ENCODE results near the gene MFAP5.

MFAP5 gene

DNA sequence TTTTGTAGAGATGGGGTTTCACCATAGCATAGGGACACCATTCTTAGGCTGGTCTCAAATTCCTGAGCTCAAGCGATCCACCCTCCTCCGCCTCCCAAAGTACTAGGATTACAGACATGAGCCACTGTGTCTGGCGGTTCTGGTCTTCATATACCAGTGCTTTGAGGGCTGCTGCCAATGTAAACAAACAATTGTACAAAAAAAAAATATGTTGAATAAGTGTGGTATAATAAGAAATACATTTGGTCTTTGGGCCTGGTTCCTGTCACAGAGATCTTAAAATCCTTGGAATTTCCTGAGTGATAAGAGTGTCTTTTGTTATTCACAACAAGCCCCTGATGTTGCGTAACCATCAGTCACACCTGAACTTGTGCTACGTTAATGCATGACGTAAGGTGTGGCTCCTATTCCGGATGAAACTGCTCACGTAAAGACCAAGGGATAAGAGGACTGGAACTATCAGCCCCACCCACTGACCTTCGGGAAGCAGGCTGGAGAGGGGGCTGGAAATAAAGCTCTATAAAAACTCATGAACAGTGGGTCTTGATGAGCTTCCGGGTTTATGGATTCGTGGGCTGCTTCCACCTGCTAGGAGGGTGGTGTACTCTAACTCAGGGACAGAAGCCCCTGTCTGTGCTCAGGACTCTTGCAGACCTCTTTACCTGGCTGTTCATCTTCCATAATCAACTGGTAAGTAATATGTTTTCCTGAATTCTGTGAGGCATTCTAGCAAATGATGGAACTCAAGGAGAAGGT, 18.7 kb upstream of the MFAP5 start:
- ChIA-PET CTCF (interaction anchor here (0.7 to 2.4 kb wide), 11 partner anchors 10 to 357 kb away, joined by 3 to 21 read pairs (median 4); no protein-coding TSS in a partner anchor), POLR2A (no interaction called here)
- TF ChIP-seq FOXM1 (IDR thresholded peaks at IDR 0.05; ENCODE audit: borderline replicate concordance) (no peak), HDGF (IDR thresholded peaks at IDR 0.05; ENCODE audit: borderline replicate concordance) (no peak), ELF4 (IDR thresholded peaks at IDR 0.05) (no peak), CTBP1 (IDR thresholded peaks at IDR 0.05; ENCODE audit: borderline replicate concordance) (no peak), SP1 (IDR thresholded peaks at IDR 0.05) (no peak), NFRKB (IDR thresholded peaks at IDR 0.05) (no peak), FOXK2 (IDR thresholded peaks at IDR 0.05) (no peak), TARDBP (IDR thresholded peaks at IDR 0.05) (no peak), BHLHE40 (IDR thresholded peaks at IDR 0.05; ENCODE audit: borderline replicate concordance) (no peak), L3MBTL2 (conservative IDR thresholded peaks at IDR 0.05) (no peak), SUZ12 (IDR thresholded peaks at IDR 0.05) (no peak), ZNF384 (IDR thresholded peaks at IDR 0.05) (no peak), FOXA1 (IDR thresholded peaks at IDR 0.05) (no peak), ARNT (IDR thresholded peaks at IDR 0.05) (no peak)
- TF ChIP-seq, protein P1, sequence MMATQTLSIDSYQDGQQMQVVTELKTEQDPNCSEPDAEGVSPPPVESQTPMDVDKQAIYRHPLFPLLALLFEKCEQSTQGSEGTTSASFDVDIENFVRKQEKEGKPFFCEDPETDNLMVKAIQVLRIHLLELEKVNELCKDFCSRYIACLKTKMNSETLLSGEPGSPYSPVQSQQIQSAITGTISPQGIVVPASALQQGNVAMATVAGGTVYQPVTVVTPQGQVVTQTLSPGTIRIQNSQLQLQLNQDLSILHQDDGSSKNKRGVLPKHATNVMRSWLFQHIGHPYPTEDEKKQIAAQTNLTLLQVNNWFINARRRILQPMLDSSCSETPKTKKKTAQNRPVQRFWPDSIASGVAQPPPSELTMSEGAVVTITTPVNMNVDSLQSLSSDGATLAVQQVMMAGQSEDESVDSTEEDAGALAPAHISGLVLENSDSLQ (IDR thresholded peaks at IDR 0.05), result no peak
- DNase-seq (ENCODE audit: extremely low spot score), result no peak

DNA sequence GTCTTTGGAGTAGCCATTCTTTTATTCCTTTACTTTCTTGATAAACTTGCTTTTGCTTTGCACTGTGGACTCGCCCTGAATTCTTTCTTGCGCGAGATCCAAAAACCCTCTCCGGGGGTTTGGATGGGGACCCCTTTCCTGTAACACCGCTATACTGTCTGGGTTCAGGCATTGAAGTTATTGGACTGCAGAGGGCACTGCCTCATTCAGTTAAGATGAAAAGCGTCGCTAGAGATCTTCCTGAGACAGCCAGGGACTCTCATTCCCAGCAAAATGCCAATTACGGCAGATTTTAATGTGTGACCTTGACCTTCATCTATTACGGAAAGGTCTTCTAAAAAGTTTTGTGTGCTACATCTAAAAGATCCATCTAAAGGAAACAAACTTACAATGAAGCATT, 17.9 kb upstream of the MFAP5 start:
- CTCF ChIA-PET, result interaction anchor here (0.6 to 1.7 kb wide), 4 partner anchors 144 to 358 kb away, joined by 4 to 21 read pairs (median 9); partner anchors contain the start of gene M6PR
- no peak for DNase-seq (ENCODE audit: extremely low spot score)
- POLR2A ChIA-PET, result no interaction called here
- TF ChIP-seq TARDBP (IDR thresholded peaks at IDR 0.05) (no peak), CTBP1 (IDR thresholded peaks at IDR 0.05; ENCODE audit: borderline replicate concordance) (no peak), ARNT (IDR thresholded peaks at IDR 0.05) (no peak), ZNF384 (IDR thresholded peaks at IDR 0.05) (no peak), FOXA1 (IDR thresholded peaks at IDR 0.05) (no peak), LEF1 (IDR thresholded peaks at IDR 0.05; ENCODE audit: borderline replicate concordance) (no peak), SUZ12 (IDR thresholded peaks at IDR 0.05) (no peak), BHLHE40 (IDR thresholded peaks at IDR 0.05; ENCODE audit: borderline replicate concordance) (no peak), FOXM1 (IDR thresholded peaks at IDR 0.05; ENCODE audit: borderline replicate concordance) (no peak), SP1 (IDR thresholded peaks at IDR 0.05) (no peak), L3MBTL2 (conservative IDR thresholded peaks at IDR 0.05) (no peak), ELF4 (IDR thresholded peaks at IDR 0.05) (no peak), HDGF (IDR thresholded peaks at IDR 0.05; ENCODE audit: borderline replicate concordance) (no peak), NFRKB (IDR thresholded peaks at IDR 0.05) (no peak), FOXK2 (IDR thresholded peaks at IDR 0.05) (no peak)
- TF ChIP-seq, protein P1 (IDR thresholded peaks at IDR 0.05), result no peak

DNA sequence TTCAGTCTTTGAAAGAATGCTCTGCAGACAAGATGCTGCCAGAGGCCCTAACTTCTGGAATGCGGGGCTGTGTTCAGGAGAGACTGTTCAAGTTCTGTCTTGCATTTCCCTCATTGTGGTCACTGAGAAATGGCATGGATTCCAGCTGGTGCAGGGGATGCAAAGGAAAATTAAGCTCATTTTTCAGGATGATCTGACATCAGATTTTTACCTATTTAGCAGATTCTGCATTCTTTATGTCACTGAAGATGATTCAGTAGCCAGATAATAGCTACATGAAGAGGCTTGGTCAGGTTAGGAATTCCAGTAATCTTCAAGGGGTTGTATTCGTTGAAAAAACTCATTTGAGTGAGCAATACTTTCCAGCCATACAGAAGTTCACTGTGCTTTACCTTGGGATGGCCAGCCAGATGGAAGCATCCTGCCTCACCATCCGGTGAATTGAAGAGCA, 16.1 kb upstream of the MFAP5 start:
- CTCF ChIA-PET, result interaction anchor here (0.8 to 1.5 kb wide), 4 partner anchors 22 to 371 kb away, joined by 3 to 9 read pairs (median 6); no protein-coding TSS in a partner anchor
- POLR2A ChIA-PET, result no interaction called here
- TF ChIP-seq HDGF (IDR thresholded peaks at IDR 0.05; ENCODE audit: borderline replicate concordance) (no peak), ZNF384 (IDR thresholded peaks at IDR 0.05) (no peak), ARNT (IDR thresholded peaks at IDR 0.05) (no peak), BHLHE40 (IDR thresholded peaks at IDR 0.05; ENCODE audit: borderline replicate concordance) (no peak), NFRKB (IDR thresholded peaks at IDR 0.05) (no peak), LEF1 (IDR thresholded peaks at IDR 0.05; ENCODE audit: borderline replicate concordance) (no peak), L3MBTL2 (conservative IDR thresholded peaks at IDR 0.05) (no peak), CTBP1 (IDR thresholded peaks at IDR 0.05; ENCODE audit: borderline replicate concordance) (no peak), SP1 (IDR thresholded peaks at IDR 0.05) (no peak)
- TF ChIP-seq, protein P1 (IDR thresholded peaks at IDR 0.05), result no peak
- DNase-seq (ENCODE audit: extremely low spot score), result no peak

DNA sequence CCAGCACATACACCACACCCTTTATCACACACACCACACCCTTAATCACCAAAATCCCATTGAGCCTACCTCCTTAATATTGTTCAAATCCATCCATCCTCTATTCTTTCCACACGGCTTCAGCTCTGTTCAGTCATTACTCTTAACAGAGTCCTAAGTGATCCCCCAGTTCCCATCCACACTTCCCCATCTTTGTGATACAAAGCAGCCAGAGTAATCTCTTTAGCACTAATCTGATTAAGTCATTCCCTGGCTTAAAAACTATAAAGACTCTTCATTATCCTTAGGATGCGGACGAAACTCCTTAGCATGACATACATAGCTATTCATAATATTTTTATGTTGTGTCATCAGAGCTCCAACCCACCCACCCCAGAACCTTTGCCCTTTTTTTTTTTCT, 14.7 kb upstream of the MFAP5 start:
- DNase-seq (ENCODE audit: extremely low spot score), result no peak
- TF ChIP-seq ZNF384 (IDR thresholded peaks at IDR 0.05) (no peak), ELF4 (IDR thresholded peaks at IDR 0.05) (no peak), ARNT (IDR thresholded peaks at IDR 0.05) (no peak)
- POLR2A ChIA-PET, result no interaction called here
- CTCF ChIA-PET, result interaction anchor here (0.5 to 1.7 kb wide), 3 partner anchors 146 to 214 kb away, joined by 4 to 10 read pairs (median 6); no protein-coding TSS in a partner anchor

DNA sequence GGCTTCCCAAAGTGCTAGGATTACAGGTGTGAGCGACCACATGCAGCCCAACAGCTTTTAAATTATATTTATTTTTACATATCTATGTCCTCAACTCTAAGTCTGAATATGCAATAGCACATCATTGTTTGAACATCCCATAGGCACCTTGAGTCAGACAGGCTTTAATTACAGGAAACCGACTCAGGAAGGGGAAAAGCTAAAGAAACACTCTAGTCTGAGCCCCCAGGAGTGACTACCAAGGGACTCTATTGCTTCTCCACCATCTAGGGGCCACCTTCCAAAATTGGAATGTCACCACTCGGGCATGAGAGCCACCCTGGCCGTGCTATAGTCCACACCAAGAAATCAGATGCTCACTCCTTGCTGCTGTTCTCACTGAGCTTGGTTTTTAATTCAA, 14.0 kb upstream of the MFAP5 start:
- DNase-seq (ENCODE audit: extremely low spot score), result no peak
- ChIA-PET POLR2A (interaction anchor here (0.8 kb wide), 1 partner anchor 21 kb away, joined by 4 read pairs; the partner anchor contains the start of gene RIMKLB), CTCF (interaction anchor here (1.0 to 1.7 kb wide), 3 partner anchors 147 to 214 kb away, joined by 5 to 10 read pairs (median 6); no protein-coding TSS in a partner anchor)
- no peak for TF ChIP-seq SUZ12 (IDR thresholded peaks at IDR 0.05)
- TF ChIP-seq TARDBP (IDR thresholded peaks at IDR 0.05), result no peak
- no peak for TF ChIP-seq NFRKB (IDR thresholded peaks at IDR 0.05)
- TF ChIP-seq, protein P1 (IDR thresholded peaks at IDR 0.05), result no peak
- TF ChIP-seq ARNT (IDR thresholded peaks at IDR 0.05), result no peak
- TF ChIP-seq LEF1 (IDR thresholded peaks at IDR 0.05; ENCODE audit: borderline replicate concordance), result no peak
- no peak for TF ChIP-seq BHLHE40 (IDR thresholded peaks at IDR 0.05; ENCODE audit: borderline replicate concordance)
- TF ChIP-seq FOXM1 (IDR thresholded peaks at IDR 0.05; ENCODE audit: borderline replicate concordance), result no peak
- TF ChIP-seq FOXA1 (IDR thresholded peaks at IDR 0.05), result no peak
- TF ChIP-seq SP1 (IDR thresholded peaks at IDR 0.05), result no peak
- TF ChIP-seq ELF4 (IDR thresholded peaks at IDR 0.05), result no peak
- no peak for TF ChIP-seq FOXK2 (IDR thresholded peaks at IDR 0.05)
- TF ChIP-seq CTBP1 (IDR thresholded peaks at IDR 0.05; ENCODE audit: borderline replicate concordance), result no peak
- TF ChIP-seq HDGF (IDR thresholded peaks at IDR 0.05; ENCODE audit: borderline replicate concordance), result no peak

Measured in HEK293T (cell line).